ENCODE data around the gene PPFIA3.

DNA sequence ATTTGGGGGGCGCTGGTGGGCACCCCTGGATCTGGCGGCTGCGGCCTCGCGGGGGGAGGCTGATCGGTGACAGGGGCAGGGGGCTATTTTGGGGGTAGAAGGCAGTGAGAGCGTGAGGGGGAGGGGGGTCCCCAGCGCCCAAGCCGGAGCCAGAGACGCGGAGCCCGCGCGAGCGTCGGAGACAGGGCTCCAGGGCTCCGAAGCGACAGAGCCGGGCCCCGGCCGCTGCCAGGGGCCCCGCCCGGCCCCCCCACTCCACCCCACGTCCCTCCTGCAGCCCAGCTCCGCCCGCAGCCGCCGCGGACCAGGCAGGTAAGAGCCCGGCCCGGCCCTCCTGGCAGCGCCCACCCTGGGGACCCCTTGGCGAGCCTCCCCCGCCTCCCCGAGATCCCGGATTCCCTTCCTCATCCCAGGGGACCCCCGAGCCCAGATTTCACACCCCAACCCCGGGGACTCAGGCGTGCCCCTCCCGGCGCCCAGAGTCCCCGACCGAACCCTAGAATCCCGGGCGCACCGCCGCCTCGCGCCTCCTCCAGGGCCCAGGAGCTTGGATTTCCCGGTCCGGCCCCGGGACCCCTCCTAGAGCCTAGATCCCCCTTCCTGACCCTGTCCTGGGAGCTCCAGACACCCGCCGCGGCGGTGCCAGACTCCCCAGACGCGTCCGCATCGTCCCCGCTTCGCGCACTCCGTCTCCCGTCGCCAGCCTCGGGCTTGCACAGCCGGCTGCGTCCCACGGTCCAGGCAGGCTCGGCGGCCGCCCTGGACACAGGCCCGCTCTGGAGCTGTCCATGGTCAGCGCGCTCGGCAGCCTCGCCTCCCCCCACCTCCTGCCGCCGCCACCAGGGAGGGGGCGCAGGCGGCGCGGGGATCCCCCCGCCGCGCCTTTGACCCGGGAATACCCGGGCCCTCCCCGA is at the start of gene PPFIA3:
- TF ChIP-seq CTCF (IDR thresholded peaks at IDR 0.05; ENCODE audit: poor library complexity) (no peak), EZH2 (IDR thresholded peaks at IDR 0.05; ENCODE audit: borderline replicate concordance) (peak; percentile 16)
